ENCODE data around the gene S100A6.
"Not testable (repeated sequence)": the region's sequence is repeated elsewhere in the genome, so short reads cannot be mapped to it uniquely, and the experiment has no call there.

The S100A6 gene

DNA sequence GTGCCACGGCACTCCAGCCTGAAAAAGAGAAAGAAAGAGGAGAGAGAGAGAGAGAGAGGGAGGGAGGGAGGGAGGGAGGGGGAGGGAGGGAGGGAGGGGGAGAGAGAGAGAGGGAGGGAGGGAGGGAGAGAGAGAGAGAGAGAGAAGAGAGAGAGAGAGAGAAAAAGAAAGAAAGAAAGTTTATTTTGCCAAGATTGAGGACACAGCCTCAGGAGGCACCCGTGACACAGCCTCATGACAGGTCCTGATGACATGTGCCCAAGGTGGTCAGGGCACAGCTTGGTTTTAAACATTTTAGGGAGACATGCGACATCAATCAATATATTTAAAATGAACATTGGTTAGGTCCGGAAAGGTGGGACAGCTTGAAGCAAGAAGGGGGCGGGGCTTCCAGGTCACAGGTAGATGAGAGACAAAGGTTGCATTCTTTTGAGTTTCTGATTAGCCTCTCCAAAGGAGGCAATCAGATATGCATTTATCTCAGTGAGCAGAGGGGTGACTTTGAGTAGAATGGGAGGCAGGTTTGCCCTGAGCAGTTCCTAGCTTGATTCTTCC lies 15.6 kb downstream of the S100A6 start:
- DNase-seq; in situ Hi-C loops (cut with MboI; ENCODE audit: low pct_unique_long_range_greater_than_20kb, low sequenced_read_pairs): not testable (repeated sequence)

GRCh38 chr1:153519242-153519641 lies 16.5 kb downstream of the S100A6 start:
- in situ Hi-C loops (cut with MboI; ENCODE audit: low pct_unique_long_range_greater_than_20kb, low sequenced_read_pairs): loop anchor here (10.0 kb wide), 1 partner anchor 46 kb away; the partner anchor contains the start of gene S100A2

GRCh38 chr1:153515504-153516394 lies 20.0 kb downstream of the S100A6 start:
- in situ Hi-C loops (cut with MboI; ENCODE audit: low pct_unique_long_range_greater_than_20kb, low sequenced_read_pairs): loop anchor here (10.0 kb wide), 1 partner anchor 49 kb away; the partner anchor contains the start of gene S100A2
- peak; percentile 64 for DNase-seq

More at GRCh38 chr1:153519242-153519641, 16.5 kb downstream of the S100A6 start:
- no peak for DNase-seq

DNA sequence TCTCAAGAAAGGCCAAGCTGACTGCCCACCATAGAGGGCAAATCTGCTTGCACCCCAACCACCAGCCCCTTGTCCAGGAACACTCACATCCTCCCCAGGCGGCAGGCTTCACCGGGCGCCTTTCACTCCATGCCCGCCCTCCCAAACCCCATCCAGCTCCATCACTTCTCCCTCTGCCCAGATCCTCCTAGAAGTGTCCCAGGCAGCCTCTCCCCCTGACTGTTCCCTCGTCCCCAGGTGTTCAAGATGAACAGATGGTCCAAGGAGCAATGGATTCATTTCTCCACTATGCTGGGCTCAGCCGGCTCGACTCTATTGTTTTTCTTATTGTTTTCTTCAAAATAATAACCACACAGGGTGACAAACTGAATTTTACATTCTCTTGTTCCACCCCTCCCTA lies 22.1 kb downstream of the S100A6 start:
- in situ Hi-C loops (cut with MboI; ENCODE audit: low pct_unique_long_range_greater_than_20kb, low sequenced_read_pairs): loop anchor here (10.0 kb wide), 1 partner anchor 51 kb away; the partner anchor contains the start of gene S100A2
- no peak for DNase-seq

DNA sequence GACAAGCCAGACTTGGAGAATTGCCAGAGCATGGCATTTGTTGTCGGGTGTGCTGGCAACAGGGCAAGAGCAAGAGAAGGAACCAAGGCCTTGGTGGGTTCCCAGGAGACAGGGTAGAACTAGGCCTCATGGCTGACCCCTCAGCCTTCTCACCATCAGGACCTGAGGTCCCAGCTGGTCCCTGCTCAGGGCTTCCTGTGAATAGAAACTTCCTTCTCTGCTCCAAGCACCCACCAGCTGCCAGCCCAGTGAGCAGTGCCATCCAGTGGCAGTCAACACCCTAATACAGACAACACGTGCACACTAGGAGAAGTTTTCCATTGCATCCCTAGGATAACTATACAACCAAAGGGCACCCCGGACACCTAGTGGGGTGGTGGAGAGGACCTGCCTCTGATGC lies 22.8 kb downstream of the S100A6 start:
- no peak for DNase-seq
- in situ Hi-C loops (cut with MboI; ENCODE audit: low pct_unique_long_range_greater_than_20kb, low sequenced_read_pairs): loop anchor here (10.0 kb wide), 1 partner anchor 52 kb away; the partner anchor contains the start of gene S100A2

- DNase-seq: peak; percentile 76
- in situ Hi-C loops (cut with MboI; ENCODE audit: low pct_unique_long_range_greater_than_20kb, low sequenced_read_pairs): loop anchor here (10.0 kb wide), 1 partner anchor 54 kb away; the partner anchor contains the start of gene S100A2
These were observed 24.8 kb downstream of the S100A6 start for GRCh38 chr1:153510984-153511410.

DNA sequence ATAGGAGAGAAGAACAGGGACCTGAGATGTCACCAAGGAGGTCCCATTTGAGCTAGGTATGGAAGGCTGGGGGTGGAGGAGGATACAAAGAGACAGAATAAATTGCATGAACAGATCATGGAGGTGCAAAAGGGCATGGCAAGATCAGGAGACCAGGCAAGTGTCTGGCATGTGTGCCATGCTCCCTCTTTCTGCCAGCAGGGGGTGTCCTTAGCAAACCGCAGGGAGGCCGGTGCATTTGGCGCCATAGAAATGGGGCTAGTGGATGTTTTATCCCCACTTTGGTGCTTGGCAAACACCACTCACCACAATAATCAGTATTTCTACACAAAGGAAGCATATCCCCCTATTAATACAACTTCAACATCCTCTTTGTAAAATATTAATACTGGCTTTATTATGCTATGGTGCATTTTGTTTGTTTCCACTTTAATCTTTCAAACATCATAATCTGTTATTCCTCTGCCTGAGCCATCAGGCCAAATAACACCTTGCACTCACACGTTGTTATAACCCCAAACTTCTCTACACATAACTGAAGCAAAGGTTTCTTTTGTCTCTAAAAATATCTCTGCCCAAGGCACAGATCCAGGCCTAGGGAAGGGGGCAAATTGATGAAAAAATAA lies 25.9 kb downstream of the S100A6 start:
- peak; percentile 73 for DNase-seq
- in situ Hi-C loops (cut with MboI; ENCODE audit: low pct_unique_long_range_greater_than_20kb, low sequenced_read_pairs): loop anchor here (10.0 kb wide), 2 partner anchors 55 to 265 kb away; partner anchors contain the start of genes S100A2 and SLC27A3

DNA sequence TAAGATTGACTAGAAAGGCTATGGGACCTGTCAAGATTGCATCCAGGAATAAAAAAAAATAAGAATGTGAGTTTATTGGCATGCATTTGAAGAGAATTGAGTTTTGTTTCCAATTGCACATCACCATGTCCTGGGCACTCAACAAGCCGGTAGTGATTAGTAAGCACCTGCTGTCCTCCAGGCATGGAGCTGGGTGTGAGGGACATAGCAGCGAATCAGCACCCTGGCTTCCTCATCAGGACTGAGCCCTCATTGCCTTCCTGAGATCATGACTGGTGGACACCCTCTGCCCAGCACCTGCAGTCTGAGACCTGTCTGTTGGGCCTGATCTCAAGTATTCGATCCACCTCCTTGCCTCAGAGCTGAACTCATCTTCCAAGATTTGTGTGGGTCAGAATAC lies 26.8 kb downstream of the S100A6 start:
- in situ Hi-C loops (cut with MboI; ENCODE audit: low pct_unique_long_range_greater_than_20kb, low sequenced_read_pairs): loop anchor here (10.0 kb wide), 1 partner anchor 266 kb away; the partner anchor contains the start of gene SLC27A3
- DNase-seq: no peak

- in situ Hi-C loops (cut with MboI; ENCODE audit: low pct_unique_long_range_greater_than_20kb, low sequenced_read_pairs): loop anchor here (10.0 kb wide), 1 partner anchor 267 kb away; the partner anchor contains the start of gene SLC27A3
- no peak for DNase-seq
These were observed 27.7 kb downstream of the S100A6 start for GRCh38 chr1:153507926-153508583.

DNA sequence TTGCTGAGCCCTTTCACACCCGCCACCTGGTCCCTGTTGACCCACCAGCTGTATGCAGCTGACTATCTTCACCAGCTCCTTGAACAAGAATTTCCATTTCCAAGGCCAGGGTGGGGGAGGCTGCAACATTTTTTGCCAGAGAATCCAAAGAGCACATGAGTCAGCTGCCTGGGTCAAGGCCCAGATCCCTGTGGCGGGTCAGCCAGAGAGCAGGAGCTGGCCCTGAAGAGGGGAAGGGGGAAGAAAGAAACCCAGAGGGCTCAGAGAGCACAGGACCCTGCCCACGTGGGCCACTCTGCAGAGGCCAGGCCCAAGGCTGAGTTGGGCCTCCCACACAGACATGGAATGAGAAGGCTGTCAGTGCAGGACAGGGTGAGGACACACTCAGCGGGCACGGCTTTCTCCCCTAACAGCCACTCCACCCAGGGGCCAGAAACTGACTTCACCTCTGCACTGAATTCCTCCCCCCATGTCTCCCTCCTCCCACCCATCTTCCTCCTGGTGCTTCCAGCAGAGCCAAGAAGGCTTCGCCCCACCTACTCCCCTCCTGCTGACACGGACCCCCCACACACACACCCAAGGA lies 28.9 kb downstream of the S100A6 start:
- DNase-seq: no peak
- in situ Hi-C loops (cut with MboI; ENCODE audit: low pct_unique_long_range_greater_than_20kb, low sequenced_read_pairs): loop anchor here (10.0 kb wide), 1 partner anchor 268 kb away; the partner anchor contains the start of gene SLC27A3

- DNase-seq: no peak
- in situ Hi-C loops (cut with MboI; ENCODE audit: low pct_unique_long_range_greater_than_20kb, low sequenced_read_pairs): loop anchor here (10.0 kb wide), 1 partner anchor 268 kb away; the partner anchor contains the start of gene SLC27A3
These were observed 29.4 kb downstream of the S100A6 start for GRCh38 chr1:153506386-153506785.

- DNase-seq: no peak
- in situ Hi-C loops (cut with MboI; ENCODE audit: low pct_unique_long_range_greater_than_20kb, low sequenced_read_pairs): loop anchor here (10.0 kb wide), 1 partner anchor 269 kb away; the partner anchor contains the start of gene SLC27A3
These were observed 30.2 kb downstream of the S100A6 start for GRCh38 chr1:153505576-153505975.

GRCh38 chr1:153503766-153504165 lies 32.0 kb downstream of the S100A6 start:
- in situ Hi-C loops (cut with MboI; ENCODE audit: low pct_unique_long_range_greater_than_20kb, low sequenced_read_pairs): loop anchor here (10.0 kb wide), 1 partner anchor 271 kb away; the partner anchor contains the start of gene SLC27A3
- no peak for DNase-seq

DNA sequence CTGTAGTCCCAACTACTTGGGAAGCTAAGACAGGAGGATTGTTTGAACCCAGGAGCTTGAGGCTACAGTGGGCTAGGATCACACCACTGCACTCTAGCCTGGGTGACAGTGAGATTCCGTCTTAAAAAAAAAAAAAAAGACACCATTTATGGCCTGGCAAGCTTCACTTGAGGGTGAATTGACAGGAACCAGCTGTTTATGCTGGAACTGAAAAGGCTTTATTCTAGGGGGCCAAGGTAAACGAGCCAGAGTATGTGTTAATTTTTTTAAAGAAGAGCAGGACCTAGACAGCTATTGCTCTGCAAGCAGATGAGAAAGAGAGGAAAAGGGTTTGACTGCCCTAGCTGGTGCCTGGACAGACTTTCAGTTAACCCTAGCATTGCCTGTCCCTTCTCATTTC lies 37.0 kb downstream of the S100A6 start:
- in situ Hi-C loops (cut with MboI; ENCODE audit: low pct_unique_long_range_greater_than_20kb, low sequenced_read_pairs): no loop called here
- DNase-seq: no peak

DNA sequence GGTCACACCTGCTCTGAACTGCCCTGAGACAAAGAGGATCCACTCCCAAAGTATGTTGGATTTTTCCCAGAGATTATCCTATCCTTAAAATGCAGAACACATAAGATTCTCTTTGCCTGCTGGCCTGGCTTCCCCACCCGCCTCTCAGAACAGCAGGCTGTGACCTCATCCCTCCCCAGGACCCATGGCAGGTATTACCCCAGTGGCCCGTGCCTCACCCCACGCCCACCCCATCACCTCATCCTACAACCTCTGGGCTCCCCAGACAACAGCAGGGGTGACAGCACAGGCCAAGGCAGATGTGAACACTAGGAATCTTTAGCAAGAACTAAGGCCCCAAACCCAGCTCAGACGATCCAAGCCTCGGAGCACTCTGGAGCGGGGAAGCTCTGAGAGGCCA lies 40.3 kb downstream of the S100A6 start:
- in situ Hi-C loops (cut with MboI; ENCODE audit: low pct_unique_long_range_greater_than_20kb, low sequenced_read_pairs): no loop called here
- DNase-seq: no peak

DNA sequence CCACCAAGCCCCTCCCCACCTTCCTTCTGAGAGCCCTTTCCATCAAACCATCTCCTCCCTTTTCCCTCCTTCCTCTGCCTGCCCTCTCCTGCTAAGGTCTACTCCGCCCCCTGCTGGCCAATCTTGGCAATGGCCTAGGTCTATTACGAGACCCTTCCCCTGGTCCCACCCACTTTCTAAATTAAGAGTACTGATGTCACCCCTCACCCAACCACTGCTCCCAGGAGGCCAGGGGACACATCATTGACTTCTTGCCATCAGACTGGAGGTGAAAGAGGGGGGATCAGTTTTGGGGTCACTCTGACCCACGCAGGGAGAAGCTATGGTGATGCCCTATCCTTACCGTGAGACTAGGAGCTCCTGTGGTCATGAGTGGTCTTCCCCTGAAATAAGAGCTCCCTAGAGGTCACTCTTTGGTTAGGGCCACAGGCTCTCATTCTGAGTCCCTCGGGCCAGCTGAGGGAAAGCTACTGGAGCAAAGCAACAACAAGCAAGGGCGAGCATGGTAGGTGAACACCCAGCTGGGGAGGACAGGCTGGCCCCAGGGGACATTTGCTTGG lies 40.7 kb downstream of the S100A6 start:
- in situ Hi-C loops (cut with MboI; ENCODE audit: low pct_unique_long_range_greater_than_20kb, low sequenced_read_pairs): no loop called here
- peak; percentile 84 for DNase-seq

- in situ Hi-C loops (cut with MboI; ENCODE audit: low pct_unique_long_range_greater_than_20kb, low sequenced_read_pairs): no loop called here
- no peak for DNase-seq
These were observed 42.3 kb downstream of the S100A6 start for GRCh38 chr1:153493343-153493960.

Data from KBM-7 (cell line).